Measurements from ENCODE around the gene ESRRG. TPM values are rescaled to one million over a fixed set of nuclear protein-coding genes. Genes with fewer than 3 reads are reported as not detected.

ESRRG gene
- total RNA-seq, 4 donors from 2014 or later: 0.17 to 1.5 (median 0.60) TPM

DNA sequence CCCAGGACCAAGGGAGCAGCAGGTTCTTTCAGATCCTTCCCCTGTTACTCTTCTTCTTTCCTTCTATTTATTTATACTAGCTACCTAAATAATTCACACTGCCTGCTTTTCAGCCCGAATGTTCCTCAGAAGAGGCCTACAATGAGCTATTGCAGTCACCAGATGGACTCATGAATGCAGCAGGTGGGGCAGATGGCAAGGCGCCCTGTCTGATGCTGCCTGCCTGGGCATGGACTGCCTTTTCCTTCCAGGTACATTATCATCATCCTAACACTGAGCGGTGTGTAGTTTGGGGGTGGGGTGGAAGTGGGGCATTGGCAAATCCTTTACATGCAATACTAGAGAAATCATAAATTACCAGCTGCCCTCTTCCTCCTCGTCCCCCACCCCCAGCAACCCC, 17.6 kb downstream of the ESRRG start:
- TF ChIP-seq, protein P1, sequence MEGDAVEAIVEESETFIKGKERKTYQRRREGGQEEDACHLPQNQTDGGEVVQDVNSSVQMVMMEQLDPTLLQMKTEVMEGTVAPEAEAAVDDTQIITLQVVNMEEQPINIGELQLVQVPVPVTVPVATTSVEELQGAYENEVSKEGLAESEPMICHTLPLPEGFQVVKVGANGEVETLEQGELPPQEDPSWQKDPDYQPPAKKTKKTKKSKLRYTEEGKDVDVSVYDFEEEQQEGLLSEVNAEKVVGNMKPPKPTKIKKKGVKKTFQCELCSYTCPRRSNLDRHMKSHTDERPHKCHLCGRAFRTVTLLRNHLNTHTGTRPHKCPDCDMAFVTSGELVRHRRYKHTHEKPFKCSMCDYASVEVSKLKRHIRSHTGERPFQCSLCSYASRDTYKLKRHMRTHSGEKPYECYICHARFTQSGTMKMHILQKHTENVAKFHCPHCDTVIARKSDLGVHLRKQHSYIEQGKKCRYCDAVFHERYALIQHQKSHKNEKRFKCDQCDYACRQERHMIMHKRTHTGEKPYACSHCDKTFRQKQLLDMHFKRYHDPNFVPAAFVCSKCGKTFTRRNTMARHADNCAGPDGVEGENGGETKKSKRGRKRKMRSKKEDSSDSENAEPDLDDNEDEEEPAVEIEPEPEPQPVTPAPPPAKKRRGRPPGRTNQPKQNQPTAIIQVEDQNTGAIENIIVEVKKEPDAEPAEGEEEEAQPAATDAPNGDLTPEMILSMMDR (IDR thresholded peaks at IDR 0.05; ENCODE audit: low read depth): no peak

DNA sequence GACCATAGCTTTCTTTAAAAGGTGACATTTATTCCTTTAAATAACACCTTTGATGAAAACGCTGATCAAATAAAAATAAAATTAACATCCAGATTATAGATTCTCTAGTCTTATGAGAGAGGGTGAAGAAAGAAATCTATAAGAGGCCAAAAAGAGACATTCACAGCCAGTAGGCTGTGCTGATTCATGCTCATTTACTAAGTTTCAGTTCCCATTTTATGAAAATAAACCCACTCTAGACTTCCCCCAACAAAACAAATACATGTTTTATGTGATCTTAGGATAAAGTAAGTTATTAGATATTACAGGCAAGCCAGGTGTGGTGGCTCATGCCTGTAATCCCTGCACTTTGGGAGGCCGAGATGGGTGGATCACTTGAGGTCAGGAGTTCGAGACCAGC, 21.1 kb downstream of the ESRRG start:
- TF ChIP-seq, protein P1 (IDR thresholded peaks at IDR 0.05; ENCODE audit: low read depth): no peak

DNA sequence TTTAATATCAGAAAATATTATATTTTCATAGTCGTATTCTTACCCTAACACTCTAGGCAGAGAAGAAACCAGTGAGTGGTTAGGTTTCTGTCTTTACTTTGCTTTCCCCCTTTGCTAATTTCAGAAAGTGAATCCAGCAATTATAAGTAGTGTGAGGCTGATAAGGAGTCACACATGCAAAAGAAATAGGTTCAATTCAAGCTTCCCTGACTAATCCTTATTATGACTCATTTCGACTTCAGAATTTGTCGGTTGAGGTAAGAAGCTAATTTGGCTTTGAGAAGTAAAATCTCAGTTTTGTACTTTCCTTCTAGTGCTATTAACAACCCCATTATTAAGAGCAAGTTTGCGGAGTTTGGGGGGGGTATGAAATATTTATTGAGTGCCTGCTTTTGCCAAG, 22.4 kb downstream of the ESRRG start:
- TF ChIP-seq, protein P1 (IDR thresholded peaks at IDR 0.05; ENCODE audit: low read depth): no peak

DNA sequence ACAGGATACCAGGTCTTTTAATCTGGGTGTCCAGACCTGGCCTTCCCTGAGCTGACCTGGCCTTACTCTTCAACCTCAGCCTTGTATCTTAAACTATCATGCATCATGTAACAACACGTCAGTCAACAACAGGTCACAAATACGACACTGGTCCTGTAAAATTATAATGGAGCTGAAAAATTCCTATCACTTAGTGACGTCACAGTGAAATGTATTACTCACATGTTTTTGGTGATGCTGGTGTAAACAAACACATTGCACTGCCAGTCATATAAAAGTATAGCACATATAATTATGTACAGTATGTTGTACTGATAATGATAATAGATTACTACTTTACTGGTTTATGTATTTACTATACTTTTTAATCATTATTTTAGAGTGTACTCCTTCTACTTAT, 31.5 kb downstream of the ESRRG start:
- TF ChIP-seq, protein P1 (IDR thresholded peaks at IDR 0.05; ENCODE audit: low read depth): no peak

DNA sequence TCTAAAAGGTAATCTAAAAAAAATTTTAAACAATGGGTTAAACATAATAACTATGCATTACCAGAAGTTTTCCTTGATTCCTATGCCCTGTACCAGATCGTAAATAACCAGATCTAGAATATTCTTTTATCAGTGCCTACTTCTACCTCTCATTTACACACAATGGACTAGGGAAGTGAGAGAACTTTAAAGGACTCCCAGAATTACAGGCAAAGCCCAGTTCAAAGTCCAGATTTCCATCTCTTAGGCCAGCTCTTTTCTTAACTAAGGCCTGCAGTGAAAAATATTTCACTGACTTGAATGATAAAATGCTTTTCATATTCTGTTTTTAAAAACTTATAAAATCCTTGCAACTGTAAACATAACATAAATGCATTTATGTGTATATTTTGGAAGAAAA, 32.6 kb downstream of the ESRRG start:
- TF ChIP-seq, protein P1 (IDR thresholded peaks at IDR 0.05; ENCODE audit: low read depth): no peak

DNA sequence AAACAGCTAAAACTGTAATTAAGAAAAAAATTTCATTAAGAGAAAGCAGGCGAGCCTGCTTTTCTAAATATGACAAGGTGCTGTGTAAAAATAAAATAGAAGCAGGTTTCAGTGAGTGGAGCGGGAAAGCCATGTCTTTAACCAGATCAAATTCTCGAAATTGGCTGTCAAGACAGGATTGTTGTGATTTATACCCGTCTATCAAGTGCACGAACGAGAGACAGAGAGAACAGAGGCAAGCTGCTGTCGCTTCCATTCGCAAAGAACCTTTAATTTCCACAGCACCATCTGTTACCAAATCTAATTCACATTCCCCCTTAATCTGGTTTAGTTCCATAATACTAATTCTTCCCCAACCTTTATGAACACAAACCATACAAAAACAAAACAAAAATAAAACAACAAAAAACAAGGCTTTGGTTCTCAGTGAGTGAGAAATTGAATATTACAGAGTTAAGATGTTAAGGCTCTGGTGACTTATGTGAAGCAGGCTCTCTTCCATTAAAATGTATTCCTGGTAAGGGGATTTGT, 35.0 kb downstream of the ESRRG start:
- TF ChIP-seq, protein P1 (IDR thresholded peaks at IDR 0.05; ENCODE audit: low read depth): no peak

DNA sequence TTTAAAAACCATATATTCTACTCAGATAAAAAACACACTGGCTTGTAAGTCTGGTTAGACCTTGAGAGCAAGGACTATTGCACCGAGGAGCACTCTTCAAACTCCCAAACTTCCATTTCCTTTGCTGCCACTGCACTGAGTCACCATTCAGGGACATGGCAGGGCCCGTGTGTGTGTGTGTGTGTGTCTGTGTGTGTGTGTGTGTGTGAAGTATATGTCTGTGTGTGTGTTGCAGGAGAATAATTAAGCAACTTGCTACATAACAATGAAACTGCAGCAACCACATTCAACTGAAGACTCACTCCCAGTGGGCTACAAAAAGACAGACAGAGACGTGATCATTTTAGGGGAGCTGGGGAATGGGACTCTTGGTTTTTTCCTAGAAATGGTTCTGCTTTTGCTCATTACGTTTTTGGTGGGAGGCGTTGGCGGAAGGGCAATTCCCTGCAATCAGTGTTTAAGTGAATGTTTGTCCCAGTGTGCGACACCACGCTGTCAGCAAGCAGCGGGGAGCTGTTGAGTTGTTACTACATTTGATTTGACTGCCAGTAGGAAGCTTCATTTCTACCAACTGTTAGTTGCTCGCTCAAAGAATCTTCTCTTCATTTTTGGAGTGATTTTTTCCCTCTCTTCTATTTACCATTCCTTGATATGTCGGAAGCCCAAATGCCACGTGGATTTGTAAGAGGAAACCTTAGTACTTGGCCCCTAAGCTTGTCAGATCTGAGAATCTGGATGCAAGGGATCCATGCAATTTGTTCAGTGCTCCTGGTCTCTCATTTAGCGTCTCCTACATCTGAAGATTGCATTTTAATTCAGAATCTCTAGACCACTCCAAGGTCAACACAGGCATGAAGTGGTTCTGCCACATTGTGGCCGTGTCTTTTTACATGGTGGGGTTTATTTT, 36.1 kb downstream of the ESRRG start:
- TF ChIP-seq, protein P1 (IDR thresholded peaks at IDR 0.05; ENCODE audit: low read depth): no peak

Data from subcutaneous adipose tissue (tissue), 4 donors.